Hepatocyte (in vitro differentiated cells): Measurements from ENCODE around the gene KIAA1671. TPM values are rescaled to one million over a fixed set of nuclear protein-coding genes. Genes with fewer than 3 reads are reported as not detected.

Source experiments
- DNase-seq: peaks from one replicate; pipeline ENCODE4 v3.0.0-alpha.2; 2016; ENCODE audit warnings: low spot score
- H2AFZ ChIP-seq: fragments of 200-600 bp; sonication (generic); 2 replicates; pipeline ENCODE4 v1.6.0; 2016; ENCODE audit warnings: antibody characterized with exemption, mild to moderate bottlenecking
- H3K27ac ChIP-seq: fragments of 200-600 bp; sonication (generic); 2 replicates; pipeline ENCODE4 v1.5.1; 2016; ENCODE audit warnings: mild to moderate bottlenecking
- H3K27me3 ChIP-seq: fragments of 200-600 bp; sonication (generic); 2 replicates; pipeline ENCODE4 v1.6.1; 2016
- H3K36me3 ChIP-seq: fragments of 200-600 bp; sonication (generic); replicated peaks from 2 replicates; pipeline ENCODE4 v1.5.1; 2016; ENCODE audit warnings: low read depth; ENCODE audit not compliant: insufficient read depth
- H3K4me1 ChIP-seq: fragments of 200-600 bp; sonication (generic); 2 replicates; pipeline ENCODE4 v1.5.1; 2016; ENCODE audit warnings: mild to moderate bottlenecking, moderate library complexity; ENCODE audit not compliant: insufficient read depth
- H3K4me2 ChIP-seq: fragments of 200-600 bp; sonication (generic); 2 replicates; pipeline ENCODE4 v1.6.0; 2016
- H3K4me3 ChIP-seq: fragments of 200-600 bp; sonication (generic); 2 replicates; pipeline ENCODE4 v1.5.1; 2016; ENCODE audit warnings: mild to moderate bottlenecking
- H3K79me2 ChIP-seq: fragments of 200-600 bp; sonication (generic); 2 replicates; pipeline ENCODE4 v1.6.0; 2017; ENCODE audit warnings: mild to moderate bottlenecking
- H3K9me2 ChIP-seq: fragments of 200-600 bp; sonication (generic); replicated peaks from 2 replicates; pipeline ENCODE4 v1.6.0; 2017; ENCODE audit warnings: mild to moderate bottlenecking; ENCODE audit not compliant: insufficient read depth
- H3K9me3 ChIP-seq: fragments of 200-600 bp; sonication (generic); 2 replicates; pipeline ENCODE4 v1.5.1; 2016; ENCODE audit warnings: low read depth, mild to moderate bottlenecking
- H4K20me1 ChIP-seq: fragments of 200-600 bp; sonication (generic); 2 replicates; pipeline ENCODE4 v1.6.0; 2016; ENCODE audit warnings: mild to moderate bottlenecking; ENCODE audit not compliant: insufficient read depth, poor library complexity, severe bottlenecking
- CTCF ChIP-seq: fragments of 200-600 bp; sonication (generic); IDR thresholded peaks from 2 replicates; pipeline ENCODE4 v1.5.1; 2016; ENCODE audit warnings: antibody characterized with exemption, mild to moderate bottlenecking; ENCODE audit not compliant: poor library complexity
- EZH2 ChIP-seq: fragments of 200-600 bp; sonication (generic); IDR thresholded peaks from 2 replicates; pipeline ENCODE4 v1.6.1; 2016; ENCODE audit warnings: antibody characterized with exemption, mild to moderate bottlenecking, borderline replicate concordance
- EZH2phosphoT487 ChIP-seq: fragments of 200-600 bp; sonication (generic); IDR thresholded peaks from one replicate; pipeline ENCODE4 v1.6.1; 2018; ENCODE audit warnings: antibody characterized with exemption, mild to moderate bottlenecking, low read depth, moderate library complexity; ENCODE audit not compliant: unreplicated experiment, severe bottlenecking
- WGBS: methylation state at CpG from one replicate; pipeline ENCODE4 v1.1.6; 2016; ENCODE audit warnings: low lambda C conversion rate; ENCODE audit errors: missing lambda C conversion rate; 5-methylcytosine and 5-hydroxymethylcytosine counted together
- polyA plus RNA-seq: library from polyadenylated mRNA; unstranded; fragments of >200 nt; fragmentation: Nextera tagmentation; extraction: Ambion mirVana; gene quantifications from 2 replicates; pipeline ENCODE4 v1.2.1, GENCODE V29; 2016
- total RNA-seq: library from RNA; depleted of rRNA; stranded (reverse); fragments of >200 nt; gene quantifications from 2 replicates; pipeline ENCODE4 v1.2.3, GENCODE V29; 2014

The KIAA1671 gene
- total and polyA plus RNA-seq, 2 experiments from 2014 or later = 8.1 to 26.5 TPM

DNA sequence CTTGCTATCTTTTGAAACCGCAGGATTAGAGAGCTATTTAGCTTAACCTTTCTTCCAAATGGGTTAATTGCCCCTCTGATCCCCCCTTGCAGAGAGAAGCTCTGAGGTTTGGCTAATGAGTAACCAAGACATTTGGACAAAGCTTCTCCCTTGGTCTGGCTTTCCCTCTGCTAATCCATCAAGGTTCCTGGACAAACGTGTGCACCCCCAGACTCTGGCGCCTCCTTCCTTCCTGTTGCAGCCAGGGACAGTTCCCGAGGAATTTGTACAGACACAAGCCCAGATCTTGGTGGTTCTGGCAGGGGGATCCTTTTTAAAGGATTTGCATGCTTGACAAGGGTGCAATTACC, 1.6 kb downstream of the KIAA1671 start:
- H3K27ac ChIP-seq = peak overlapping the region; percentile 94
- H2AFZ ChIP-seq = peak overlapping the region; percentile 96
- peak; percentile 29 for DNase-seq
- TF ChIP-seq CTCF = no peak
- TF ChIP-seq EZH2 = no peak
- TF ChIP-seq EZH2phosphoT487 = no peak
- H3K4me3 ChIP-seq = peak overlapping the region; percentile 89
- H4K20me1 ChIP-seq = no peaks in the 10 kb centered on the region
- peaks cover 12% of the 10 kb centered on the region for H3K4me1 ChIP-seq
- H3K9me2 ChIP-seq = no peaks in the 10 kb centered on the region
- 10% methylated on average over 4 of the region's 4 CpGs for WGBS
- H3K79me2 ChIP-seq = peaks cover 47% of the 10 kb centered on the region
- no peaks in the 10 kb centered on the region for H3K27me3 ChIP-seq
- H3K4me2 ChIP-seq = peak overlapping the region; percentile 99
- no peaks in the 10 kb centered on the region for H3K36me3 ChIP-seq
- no peaks in the 10 kb centered on the region for H3K9me3 ChIP-seq

DNA sequence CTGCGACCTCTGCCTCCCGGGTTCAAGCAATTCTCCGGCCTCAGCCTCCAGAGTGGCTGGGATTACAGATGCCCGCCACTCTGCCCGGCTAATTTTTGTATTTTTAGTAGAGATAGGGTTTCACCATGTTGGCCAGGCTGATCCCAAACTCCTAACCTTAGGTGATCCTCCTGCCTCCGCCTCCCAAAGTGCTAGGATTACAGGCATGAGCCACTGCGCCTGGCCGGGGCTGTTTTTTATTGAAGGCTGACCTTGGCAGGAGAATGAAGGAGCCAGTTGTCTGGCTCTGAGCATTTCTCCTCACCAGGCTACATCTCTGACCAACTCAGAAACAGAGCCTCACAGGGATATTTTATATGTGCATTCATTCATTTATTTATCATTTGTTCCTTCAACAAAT, 2.3 kb downstream of the KIAA1671 start:
- Histone ChIP-seq H3K36me3 (no peaks in the 10 kb centered on the region), H3K4me3 (no peak overlapping the region), H3K4me2 (peak overlapping the region; percentile 99), H3K27ac (peak overlapping the region; percentile 94), H3K9me2 (no peaks in the 10 kb centered on the region), H3K27me3 (no peaks in the 10 kb centered on the region), H2AFZ (no peak overlapping the region), H3K4me1 (peaks cover 12% of the 10 kb centered on the region), H3K9me3 (no peaks in the 10 kb centered on the region), H4K20me1 (no peaks in the 10 kb centered on the region), H3K79me2 (peaks cover 55% of the 10 kb centered on the region)
- TF ChIP-seq EZH2phosphoT487 = no peak
- no peak for TF ChIP-seq CTCF
- no peak for TF ChIP-seq EZH2
- 70% methylated on average over 8 of the region's 8 CpGs for WGBS
- no peak for DNase-seq

DNA sequence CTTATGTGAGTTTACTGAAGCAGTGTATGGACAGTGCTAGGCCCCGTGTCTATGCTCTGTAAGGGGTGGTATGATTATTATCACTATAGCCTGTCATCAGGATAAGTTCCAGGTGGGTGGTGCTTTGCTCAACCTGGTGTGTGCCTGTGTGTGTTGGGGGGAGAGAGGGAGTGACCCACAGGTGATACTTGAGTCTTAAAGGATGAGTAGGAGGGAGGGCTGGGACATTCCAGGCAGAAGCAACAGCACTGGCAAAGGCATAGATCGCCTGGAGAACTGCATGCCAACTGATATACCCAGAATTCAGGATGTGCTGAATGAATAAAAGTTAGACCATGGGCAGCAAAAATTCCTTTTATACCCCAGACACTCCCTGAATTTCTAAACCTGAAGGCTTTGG, 4.5 kb downstream of the KIAA1671 start:
- DNase-seq = no peak
- no peak for TF ChIP-seq CTCF
- TF ChIP-seq EZH2 = no peak
- TF ChIP-seq EZH2phosphoT487 = no peak
- no peak overlapping the region for H3K4me3 ChIP-seq
- H3K4me2 ChIP-seq = no peak overlapping the region
- no peaks in the 10 kb centered on the region for H4K20me1 ChIP-seq
- peaks cover 12% of the 10 kb centered on the region for H3K4me1 ChIP-seq
- H3K9me2 ChIP-seq = no peaks in the 10 kb centered on the region
- no peak overlapping the region for H3K27ac ChIP-seq
- H2AFZ ChIP-seq = no peak overlapping the region
- no peaks in the 10 kb centered on the region for H3K27me3 ChIP-seq
- WGBS = 62% methylated on average over 2 of the region's 2 CpGs
- no peaks in the 10 kb centered on the region for H3K36me3 ChIP-seq
- peaks cover 76% of the 10 kb centered on the region for H3K79me2 ChIP-seq
- no peaks in the 10 kb centered on the region for H3K9me3 ChIP-seq

DNA sequence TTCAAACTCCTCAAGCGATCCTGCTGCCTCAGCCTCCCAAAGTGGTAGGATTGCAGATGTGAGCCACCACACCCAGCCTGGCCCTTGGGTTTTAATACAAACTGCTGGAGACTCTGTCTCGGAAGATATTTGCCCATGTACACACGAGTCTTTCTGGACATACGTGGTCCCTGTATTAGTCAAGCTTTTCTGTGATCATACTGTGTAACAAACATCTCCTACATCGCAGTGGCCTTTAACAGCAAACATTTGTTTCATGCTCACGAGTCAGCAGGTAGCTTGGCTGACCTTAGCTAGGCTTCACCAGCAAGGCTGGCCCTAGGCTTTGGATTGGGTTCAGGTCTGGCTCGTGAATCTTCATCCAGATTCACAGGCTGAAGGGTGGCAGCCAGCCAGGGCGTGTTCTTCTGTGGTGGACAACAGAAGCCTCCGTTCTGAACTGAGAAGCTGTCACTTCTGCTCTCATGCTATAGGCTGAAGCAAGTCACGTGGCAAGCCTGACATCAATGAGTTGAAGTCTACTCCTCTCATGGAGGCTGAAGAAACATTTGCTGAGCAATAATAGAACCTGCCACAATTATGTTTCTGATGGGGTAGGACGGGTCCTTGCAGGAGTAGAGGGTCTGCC, 8.8 kb downstream of the KIAA1671 start:
- Histone ChIP-seq H3K4me2 (no peak overlapping the region), H3K9me2 (no peaks in the 10 kb centered on the region), H2AFZ (no peak overlapping the region), H4K20me1 (no peaks in the 10 kb centered on the region), H3K79me2 (peaks cover 84% of the 10 kb centered on the region), H3K4me3 (no peak overlapping the region), H3K4me1 (peaks cover 6% of the 10 kb centered on the region), H3K27me3 (no peaks in the 10 kb centered on the region), H3K27ac (no peak overlapping the region), H3K36me3 (no peaks in the 10 kb centered on the region), H3K9me3 (no peaks in the 10 kb centered on the region)
- WGBS = 89% methylated on average over 11 of the region's 11 CpGs
- no peak for TF ChIP-seq CTCF
- TF ChIP-seq EZH2 = no peak
- no peak for TF ChIP-seq EZH2phosphoT487
- no peak for DNase-seq
